GM19023 (cell line): ENCODE data around the gene QSOX2.

Source experiments
- ATAC-seq: cut with Tn5 transposase; IDR thresholded peaks from one replicate; pipeline ENCODE4 v1.9.1; 2021; ENCODE audit warnings: mild to moderate bottlenecking, moderate library complexity; ENCODE audit not compliant: unreplicated experiment

QSOX2 gene

DNA sequence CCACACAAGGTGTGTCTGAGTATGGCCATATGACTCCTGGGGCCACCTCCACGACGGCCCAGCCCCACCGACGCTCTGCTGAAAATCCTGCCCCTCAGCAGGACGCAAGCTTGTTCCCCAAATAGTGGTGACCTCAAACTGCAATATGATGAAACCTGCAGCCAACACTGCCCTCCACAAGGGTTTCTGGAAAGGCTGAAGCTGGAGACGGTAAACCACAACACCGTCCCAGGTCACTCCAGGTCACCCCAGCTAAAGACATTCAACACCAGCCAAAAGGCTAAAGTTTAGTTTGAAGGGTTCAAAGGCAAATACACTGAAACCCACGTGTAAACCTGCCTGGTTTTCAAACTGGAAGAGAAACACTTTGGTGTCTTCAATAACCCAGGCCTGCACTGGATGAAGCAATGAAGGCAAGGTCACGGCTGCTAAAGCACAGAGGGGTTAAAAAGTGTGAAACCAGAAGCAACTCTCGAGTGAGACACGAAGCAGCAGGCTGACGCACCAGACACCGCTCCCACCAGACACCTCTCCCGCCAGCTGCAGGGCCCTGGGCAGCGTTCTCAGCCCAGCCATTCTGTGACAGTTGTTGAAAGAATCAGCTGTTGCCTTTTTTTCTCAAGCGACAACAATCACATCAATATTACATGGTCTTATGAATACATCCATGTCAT is 38.9 kb downstream of the QSOX2 start:
- ATAC-seq: no peak

DNA sequence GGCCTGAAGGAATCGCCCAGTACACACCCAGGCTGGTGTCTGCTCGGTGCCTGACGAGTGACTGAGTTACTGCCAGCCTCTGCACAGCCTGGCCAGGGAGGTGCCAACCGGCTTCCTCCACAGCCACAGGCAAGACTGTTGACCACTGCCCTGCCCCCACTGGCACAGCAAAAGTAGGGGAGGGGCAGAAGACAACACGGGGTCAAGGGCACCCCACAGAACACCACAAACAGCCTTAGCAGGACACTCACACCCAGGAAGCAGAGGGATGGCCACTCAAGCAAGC is 40.0 kb downstream of the QSOX2 start:
- ATAC-seq: no peak

DNA sequence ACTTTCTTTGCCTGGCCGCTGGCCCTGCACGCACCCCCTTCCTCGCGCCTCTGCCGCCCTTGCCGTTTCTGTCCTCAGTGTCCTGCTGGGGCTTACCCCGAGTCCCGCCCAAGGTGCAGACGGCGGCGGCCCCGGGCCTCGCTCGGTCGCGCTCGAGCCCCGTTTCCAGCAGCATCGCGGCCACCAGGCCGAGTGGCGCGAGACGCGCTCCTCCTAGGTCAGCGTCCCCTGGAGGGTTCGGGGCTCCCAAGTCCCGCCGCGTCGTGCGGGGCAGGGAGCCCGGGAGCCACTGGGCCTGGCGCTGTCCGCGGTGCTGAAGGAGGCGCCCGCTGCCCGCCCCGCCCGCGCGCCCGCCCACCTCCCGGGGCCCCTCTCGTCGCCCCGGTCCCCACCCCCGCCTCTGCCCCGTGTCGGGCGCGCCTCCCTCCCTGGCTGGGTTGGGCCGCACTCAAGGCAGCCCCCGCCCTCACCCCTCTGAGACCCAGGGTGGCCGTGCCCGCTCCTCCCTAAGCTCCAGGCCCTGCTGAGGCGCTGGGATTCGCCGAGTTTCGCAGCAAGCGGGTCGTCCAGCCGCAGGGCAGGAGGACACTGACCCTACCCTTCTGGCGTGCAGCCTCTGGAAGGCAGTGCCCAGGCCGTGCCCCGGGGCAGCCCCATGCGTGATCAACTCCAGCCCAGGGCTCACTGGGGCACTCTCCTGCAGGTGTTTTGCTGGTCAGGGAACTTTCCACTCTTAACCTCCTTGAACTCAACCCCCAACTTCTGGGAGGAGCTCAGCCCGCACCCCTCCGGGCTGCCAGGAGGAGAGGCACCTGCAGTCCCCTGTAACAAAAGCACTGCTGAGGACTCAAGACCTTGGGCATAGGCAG is 40.5 kb downstream of the QSOX2 start, which contains the start of gene LHX3:
Gene LHX3 (minus strand): TSS at position 291 of the 869 bp plus-strand sequence. CDS start 116 bp downstream, at position 175.
- no peak for ATAC-seq

DNA sequence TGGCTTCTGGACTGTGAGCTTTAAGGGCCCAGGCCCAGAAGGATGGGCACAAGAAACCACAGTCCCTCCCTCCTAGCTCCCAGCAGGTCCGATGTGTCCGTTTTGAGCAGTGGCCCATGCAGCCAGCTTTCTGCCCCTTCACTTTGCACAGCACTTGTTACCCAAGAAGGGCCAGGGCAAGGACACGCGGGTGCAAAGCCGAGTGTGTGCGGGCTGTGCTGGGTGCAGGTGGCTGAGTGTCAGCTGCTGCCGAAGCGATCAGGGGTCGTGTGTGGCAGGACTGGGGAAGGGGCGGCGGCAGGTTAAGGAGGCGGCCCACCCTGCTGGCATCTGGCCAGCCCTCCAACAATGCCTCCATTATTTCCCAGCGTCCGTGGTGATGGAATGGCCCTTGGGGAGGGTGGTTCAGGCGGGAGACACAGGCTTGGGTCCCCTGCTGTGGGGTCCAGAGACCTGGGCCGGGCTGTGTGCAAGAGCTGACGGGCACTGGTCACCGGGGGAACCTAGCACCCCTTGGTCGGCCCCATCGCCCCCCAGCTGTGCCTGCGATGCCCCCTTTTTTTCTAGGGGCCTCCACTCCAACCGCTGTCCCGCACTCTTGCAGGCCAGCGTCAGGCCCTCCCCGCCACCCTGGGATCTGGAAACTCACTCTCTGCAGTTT is 41.3 kb downstream of the QSOX2 start:
- no peak for ATAC-seq

DNA sequence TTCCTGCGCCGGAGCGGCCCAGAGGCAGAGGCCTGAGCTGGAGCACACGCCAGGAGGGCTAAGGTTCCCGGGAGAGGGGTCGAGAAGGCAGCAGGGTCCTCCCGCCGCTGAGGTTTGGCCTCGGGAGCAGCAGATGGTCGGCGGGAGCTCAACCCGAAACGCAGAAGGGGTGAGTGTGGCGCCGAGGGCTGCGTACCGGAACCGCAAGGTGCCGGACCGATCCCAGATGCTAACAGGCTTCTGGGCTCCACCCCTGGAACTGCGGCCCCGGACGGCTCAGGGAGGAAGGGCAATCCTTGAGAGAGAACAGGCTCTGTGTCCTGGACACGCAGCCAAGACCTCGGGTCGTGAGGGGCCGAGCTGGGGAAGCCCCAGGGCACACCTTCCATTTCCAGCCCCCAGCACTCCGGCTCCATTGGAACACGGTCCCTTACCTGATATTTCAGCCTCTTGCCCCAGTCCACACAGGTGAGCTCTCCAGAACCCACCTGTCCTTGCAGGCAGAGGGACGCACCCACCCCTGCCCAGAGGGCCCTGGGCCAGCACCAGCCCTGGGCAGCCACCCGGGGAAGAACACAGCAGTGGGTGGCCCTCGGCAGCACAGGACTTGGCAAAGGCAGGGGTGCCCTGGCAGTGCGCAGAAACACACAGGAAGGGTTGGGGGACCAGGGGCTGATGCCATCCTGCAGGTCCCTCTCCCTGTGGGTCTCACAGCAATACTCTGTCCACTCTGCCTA is 42.0 kb downstream of the QSOX2 start:
- no peak for ATAC-seq

DNA sequence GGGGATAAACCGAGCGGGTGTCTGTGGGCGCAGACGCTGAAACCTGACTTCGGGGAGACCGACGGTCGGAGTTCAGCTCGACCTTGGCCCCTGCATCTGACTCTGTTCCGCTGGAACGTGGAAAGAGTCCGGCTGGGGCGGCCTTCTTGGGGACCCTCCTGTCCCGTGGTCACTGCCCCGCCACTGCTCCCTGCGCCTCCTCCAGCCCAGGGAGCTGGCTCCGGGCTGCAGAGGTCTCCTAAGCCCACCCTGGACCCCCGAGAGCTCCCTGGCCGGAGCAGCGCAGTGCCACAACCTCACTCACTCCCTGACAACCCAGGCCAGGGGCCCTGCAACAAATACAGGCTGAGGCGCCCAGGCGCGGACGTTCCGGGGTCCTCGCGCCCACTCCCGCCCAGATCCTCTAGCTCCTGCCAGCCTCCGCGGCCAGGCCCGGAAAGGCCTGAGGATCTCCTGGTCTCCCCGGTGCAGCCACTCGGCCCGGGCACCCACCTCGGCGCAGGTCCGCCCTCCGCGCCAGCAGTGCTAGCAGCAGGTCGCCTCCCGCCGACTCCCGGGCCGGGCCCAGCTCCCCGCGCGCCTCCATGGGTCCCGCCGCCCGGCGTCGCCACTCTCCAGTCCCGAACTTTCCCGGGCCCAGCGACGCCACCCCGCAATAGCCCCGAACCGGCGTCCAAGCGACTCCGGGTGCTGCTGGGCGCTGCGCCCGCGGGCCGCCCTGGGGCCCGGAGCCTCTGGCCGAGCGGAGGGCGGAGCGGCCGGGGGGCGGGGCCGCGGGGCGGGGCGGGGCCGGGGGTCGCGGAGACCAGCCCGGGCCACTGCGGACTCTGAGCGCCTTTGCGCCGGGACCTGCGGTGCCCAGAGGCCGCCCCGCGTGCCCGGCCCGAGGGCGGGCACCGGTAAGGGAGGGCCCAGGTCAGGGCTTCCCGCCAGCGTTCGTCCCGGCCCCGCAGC is 42.9 kb downstream of the QSOX2 start:
- no peak for ATAC-seq

DNA sequence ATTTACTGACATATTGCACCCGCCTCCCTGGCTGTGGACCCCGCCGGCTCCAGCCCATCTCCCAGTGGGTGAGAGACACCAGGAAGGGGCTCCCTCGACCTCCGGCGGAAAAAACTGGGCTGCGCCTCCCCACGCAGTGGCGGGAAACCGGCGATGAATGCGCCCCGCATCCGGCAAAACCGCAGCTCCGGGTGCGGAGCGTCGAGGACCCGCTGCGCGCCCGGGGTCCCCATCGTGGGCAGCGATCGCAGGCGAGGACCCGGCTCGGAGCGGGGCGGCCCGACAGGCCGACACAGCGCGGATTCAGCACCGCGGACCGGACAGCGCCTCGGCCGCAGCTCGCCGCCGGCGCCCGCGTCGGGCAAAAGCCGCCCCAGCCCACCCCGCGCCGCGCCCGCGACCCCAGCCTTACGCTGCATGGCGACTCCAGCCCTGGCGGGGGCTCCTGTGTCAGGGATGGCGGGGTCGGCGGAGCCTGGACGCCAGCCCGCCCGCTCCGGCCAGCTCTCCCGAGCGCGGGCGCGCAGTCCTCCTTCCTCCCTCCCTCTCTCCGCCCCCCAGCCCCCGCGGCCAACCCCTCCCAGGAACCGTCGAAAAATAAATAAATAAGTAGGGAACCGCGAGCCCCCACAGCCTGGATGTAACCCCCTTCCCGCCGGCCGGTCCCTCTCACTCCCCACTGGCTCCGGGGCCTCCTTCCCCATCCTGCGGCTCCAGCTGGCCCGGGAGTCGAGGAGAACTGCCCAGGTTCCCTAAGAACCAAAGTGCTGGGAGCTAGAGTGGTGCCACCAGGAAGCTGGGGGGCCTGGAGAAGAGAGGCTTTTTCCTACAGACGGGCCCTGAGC is 43.8 kb downstream of the QSOX2 start:
- no peak for ATAC-seq

DNA sequence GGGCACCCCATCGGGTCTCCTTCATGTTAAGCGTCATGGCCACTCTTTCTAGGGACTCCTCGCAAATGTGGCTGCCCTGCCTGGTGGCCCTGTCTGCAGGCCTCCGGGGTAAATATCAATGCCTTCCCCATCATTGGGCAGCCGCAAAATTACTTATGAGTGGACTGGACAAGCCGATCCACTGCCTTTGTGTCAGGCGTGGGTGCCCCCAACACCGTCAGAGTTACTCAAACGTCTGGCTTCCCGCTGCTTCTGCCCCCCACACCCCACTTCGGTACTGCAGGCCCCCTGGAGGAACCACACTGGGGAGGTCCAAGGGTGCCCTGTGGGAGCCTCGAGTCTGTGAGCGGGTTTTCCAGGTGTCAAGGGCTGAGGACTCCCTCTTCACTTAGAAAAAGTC is 44.4 kb downstream of the QSOX2 start:
- no peak for ATAC-seq

DNA sequence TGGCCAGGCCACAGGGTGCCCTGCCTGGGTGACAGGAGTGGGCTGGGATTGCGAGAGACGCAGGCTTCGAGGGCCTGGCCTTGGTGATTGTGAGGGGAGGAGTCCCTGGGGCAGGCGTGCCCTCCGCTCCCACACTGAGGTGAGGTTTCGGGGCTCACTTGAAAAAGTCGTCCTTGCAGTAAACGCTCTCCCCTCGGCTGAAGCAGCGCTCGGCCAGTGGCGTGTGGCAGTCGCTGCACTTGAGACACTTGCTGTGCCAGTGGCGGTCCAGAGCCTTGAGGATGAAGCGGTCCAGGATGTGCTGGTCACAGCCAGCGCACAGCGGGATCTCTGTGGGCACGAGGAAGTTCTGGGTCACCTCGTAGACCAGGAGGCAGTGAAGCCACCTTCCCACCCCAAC is 45.2 kb downstream of the QSOX2 start:
- ATAC-seq: no peak

DNA sequence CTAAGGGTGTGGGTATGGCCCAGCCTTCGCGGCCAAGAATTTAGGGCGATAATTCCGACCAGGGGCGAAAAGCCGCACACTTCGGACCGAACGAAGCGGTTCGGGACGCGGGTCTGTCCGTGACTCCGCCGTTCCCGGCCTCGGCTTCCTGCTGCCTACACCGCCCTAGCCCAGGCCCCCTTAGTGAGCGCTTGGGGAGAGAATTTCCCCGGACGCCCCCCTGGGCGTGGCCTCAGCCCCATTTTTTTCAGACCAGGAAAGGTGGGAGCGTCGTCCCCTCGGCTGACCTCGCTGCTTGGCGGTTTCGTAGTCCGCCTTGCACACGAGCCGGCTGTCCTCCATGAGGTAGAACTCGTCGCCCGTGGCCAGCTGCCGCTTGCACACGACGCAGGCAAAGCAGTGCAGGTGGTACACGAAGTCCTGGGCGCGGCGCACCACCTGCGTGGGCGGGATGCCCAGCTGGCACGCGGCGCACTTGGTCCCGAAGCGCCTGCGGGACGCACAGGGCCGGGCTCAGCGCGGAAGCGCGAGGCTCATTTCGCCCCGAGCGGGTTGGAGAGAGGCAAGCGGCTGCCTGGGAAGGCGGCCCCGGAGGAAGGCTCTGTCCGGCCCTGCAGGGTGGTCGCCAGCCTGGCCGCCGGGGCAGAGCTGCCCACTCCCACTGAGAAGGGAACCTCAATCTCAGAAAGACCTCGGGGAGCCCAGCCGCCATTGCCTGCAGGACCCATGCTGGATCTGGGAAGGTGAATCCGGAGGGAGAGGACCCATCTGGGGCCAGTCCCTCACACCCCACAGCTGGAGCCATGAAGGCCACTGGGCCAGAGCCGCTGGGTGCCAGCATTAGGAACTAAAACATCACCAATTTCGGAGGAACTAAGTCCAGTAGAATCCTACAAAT is 46.0 kb downstream of the QSOX2 start:
- ATAC-seq: no peak

DNA sequence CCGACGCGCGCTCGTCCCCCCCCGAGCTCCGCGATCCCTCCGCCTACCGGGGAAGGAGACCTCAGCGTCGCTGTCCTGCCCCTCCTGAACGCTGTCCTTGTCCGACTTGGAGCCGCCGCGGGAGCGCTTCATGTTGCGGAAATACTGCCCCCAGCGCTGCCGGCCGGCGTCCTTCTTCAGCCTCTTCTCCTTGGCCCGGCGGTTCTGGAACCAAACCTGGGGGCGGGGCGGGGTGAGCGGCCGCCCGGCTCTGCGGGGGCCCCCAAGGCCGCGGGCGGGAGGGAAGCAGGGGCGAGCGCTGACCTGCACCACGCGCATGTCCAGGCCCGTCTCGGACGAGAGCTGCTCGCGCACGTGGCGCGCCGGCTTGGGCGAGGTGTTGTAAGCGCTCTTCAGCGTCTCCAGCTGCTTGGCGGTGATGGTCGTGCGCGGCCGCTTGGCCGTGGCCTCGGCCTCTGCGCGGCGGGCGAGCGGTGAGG is 47.0 kb downstream of the QSOX2 start:
- no peak for ATAC-seq

DNA sequence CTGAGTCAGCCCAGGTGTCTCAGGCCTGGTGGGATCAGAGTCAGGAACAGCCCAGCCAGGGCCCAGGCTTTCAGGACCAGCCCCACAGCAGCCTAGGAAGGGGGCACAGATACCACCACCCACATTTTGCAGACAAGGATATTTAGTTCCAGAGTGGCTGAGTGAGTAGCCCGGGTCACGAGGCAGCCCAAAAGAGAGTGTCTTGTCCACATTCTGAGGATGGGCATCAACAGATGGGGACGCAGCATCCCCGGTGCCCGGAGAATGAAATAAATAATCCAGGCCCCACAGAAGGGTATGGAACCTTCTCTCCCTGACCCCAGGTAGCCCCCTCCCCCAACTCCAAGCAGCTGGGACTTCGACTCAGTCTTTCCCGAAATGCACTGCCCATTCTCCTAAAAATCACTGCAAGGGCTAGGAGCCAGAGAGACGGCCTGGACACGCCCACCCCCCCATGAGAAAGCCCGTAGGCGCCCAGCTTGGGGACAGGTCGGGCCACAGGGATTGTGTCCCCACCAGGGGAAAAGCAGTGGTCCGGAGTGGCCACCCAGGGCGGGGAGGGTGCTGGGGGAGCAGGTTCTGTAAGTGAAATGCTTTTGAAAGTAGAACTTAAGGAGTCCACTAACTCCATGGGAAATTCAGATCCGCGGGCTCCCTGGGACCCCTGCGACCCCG is 47.5 kb downstream of the QSOX2 start:
- no peak for ATAC-seq

DNA sequence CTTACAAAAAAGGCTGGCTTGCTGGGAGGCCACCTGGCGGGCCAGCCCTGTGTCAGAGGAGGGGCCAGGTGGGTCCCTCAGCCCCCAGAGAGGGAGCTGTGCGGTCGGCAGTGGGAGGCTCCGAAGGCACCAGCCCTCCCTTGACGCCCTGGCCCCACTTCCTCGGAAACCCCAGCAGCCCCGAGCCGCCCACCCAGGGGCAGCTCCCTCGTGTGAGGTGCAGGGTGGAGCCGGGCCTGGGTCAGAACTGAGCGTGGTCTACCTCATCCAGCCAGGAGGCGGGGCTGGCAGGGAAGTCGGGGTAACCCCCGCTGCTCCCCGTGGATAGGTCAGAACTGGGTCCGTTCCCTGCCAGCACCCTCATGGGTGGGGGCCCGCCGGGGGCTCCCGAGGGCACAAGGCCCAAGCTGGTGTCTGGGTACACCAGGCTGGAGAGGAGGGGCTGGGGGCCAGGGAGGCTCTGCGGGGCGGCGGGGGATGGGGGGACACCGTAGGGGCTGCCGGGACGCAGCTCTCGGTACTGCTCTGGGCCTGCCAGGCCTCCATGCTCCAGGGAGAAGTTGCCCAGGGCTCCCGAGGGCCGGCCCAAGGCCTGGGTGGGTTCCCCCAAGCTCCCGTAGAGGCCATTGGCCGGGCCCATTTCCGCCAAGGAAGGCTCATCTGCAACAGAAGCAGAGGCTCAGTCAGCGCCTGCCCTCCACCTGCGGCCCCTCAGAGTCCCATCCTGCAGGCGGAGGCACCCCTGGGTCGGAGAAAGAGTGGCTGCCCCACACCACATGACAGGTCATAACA is 48.3 kb downstream of the QSOX2 start:
- no peak for ATAC-seq

DNA sequence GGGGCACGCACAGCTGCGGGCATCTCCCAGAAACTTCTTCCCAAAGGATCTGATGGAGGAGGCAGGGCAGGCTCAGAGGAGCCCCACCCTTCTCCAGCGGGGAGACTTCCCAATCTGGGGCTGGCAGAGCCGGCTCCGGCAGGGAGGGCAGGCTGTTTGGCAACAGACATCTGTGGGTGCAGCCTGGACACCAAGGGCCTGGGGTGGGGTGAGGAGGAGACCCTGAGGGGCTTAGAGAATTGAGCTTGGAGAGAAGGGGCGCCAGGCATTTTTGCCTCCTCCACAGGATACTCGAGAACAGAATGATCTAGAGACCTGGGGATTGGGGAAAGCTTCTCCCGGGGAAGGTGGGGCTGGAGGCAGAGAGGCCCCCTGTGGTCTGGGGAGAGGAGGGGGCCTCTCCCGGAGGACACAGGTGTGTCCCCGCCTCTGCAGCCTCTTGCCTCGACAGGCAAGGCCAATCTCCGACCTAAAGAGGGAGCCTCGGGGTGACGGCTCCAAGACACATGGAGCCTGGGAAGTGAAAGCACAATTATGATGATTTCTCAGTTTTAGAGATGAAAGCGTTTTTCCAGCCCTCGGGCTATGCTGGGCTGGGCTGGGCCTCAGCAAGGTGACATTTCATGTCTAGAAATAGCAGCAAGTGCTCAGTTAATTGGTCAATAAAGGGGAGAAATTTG is 49.1 kb downstream of the QSOX2 start:
- no peak for ATAC-seq

DNA sequence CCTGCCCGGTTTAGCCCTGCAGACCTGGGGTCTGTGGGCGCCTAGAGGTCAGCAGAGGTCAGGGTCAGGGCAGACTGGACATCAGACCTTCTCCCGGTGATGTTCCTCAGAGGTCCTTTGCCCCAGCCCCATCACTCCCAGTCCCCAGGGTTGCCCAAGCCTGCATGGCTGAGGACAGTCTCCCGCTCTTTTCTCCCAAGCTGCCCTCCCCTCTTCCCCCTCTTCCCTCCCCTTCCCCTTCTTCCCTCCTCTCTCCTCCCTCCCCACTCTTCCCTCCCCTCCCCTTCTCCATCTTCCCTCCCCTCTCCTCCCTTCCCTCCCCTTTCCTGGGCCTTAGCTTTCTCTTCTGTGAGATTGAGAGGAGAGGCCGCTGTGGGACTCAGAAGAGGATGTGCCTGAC is 51.1 kb downstream of the QSOX2 start:
- ATAC-seq: no peak

DNA sequence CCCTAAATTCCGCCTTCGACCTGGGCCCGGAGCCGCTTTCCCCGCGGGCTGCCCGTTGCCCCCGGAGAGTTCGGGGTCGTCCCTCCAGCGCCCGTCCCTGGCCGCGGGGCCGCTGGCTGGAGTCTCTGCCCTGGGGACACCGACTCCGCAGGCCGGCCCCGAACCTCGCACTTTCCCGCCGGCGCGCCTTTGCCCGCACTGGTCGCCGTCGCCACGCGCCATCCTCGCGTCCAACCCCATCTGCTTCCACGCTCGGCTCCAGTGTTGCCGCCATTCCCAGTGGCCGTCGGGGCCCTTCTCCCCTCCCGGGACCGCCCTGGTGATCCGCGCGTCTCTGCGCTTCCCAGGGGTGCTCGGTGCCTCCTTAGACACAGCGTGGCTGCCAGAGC is 51.7 kb downstream of the QSOX2 start:
- no peak for ATAC-seq
